ENCODE measurements around the gene CDH13.

- TF ChIP-seq CTCF (conservative IDR thresholded peaks at IDR 0.05 in 1 of 2, IDR thresholded peaks at IDR 0.05 in 1 of 2; ENCODE audit: low read depth in 1 of 2, low read length in 2 of 2) = no peak
- TF ChIP-seq EZH2 (IDR thresholded peaks at IDR 0.05; ENCODE audit: low read length, missing control alignments) = no peak
Observed at GRCh38 chr16:83624429-83625120, 997.8 kb downstream of the CDH13 start.

Data from fibroblast of lung (primary cell).